ENCODE results near the gene NABP2.

DNA sequence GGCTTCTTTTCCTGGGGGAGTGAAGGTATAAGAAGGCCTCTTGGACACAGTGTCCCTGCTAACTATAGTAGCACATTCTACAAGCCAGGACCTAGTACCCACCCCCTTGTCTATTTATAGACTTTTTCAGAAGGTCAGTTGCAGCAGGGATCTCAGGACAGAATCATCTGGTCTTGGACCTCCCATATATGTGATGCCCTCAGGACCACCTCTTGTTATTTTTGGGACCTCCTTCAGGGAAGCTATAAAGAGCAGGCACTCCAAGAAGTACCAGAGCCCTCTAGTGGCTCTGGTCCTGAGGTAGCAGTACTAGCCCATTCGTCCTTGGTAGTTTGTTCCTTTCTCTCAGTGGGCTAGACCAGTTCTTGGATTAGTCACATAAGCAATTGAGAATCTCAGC, 46.9 kb downstream of the NABP2 start:
- no peak for TF ChIP-seq TCF7 (CRISPR knock-in tag; IDR thresholded peaks at IDR 0.05; ENCODE audit: low read depth)
- TF ChIP-seq, protein P1, sequence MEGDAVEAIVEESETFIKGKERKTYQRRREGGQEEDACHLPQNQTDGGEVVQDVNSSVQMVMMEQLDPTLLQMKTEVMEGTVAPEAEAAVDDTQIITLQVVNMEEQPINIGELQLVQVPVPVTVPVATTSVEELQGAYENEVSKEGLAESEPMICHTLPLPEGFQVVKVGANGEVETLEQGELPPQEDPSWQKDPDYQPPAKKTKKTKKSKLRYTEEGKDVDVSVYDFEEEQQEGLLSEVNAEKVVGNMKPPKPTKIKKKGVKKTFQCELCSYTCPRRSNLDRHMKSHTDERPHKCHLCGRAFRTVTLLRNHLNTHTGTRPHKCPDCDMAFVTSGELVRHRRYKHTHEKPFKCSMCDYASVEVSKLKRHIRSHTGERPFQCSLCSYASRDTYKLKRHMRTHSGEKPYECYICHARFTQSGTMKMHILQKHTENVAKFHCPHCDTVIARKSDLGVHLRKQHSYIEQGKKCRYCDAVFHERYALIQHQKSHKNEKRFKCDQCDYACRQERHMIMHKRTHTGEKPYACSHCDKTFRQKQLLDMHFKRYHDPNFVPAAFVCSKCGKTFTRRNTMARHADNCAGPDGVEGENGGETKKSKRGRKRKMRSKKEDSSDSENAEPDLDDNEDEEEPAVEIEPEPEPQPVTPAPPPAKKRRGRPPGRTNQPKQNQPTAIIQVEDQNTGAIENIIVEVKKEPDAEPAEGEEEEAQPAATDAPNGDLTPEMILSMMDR (IDR thresholded peaks at IDR 0.05) = no peak
- TF ChIP-seq OVOL2 (CRISPR knock-in tag; IDR thresholded peaks at IDR 0.05; ENCODE audit: borderline replicate concordance) = no peak

Measured in WTC11 (cell line).